Suprapubic skin (tissue), 4 donors: ENCODE measurements around the gene TEX14. TPM values are rescaled to one million over a fixed set of nuclear protein-coding genes. Genes with fewer than 3 reads are reported as not detected.

Source experiments
- DNase-seq, 2 donors: peaks; one replicate each; pipeline ENCODE4 v3.0.0-alpha.2; 2019; ENCODE audit warnings: low spot score in 2 of 2
- H3K27ac ChIP-seq: fragments of 200-600 bp; sonication (generic); one replicate; pipeline ENCODE4 v1.5.1; 2019
- H3K27me3 ChIP-seq: fragments of 200-600 bp; sonication (generic); one replicate; pipeline ENCODE4 v1.5.1; 2019
- H3K36me3 ChIP-seq: fragments of 200-600 bp; sonication (generic); one replicate; pipeline ENCODE4 v1.5.1; 2019
- H3K4me1 ChIP-seq: fragments of 200-600 bp; sonication (generic); one replicate; pipeline ENCODE4 v1.5.1; 2019
- H3K4me3 ChIP-seq: fragments of 200-600 bp; sonication (generic); one replicate; pipeline ENCODE4 v1.5.1; 2019; ENCODE audit warnings: mild to moderate bottlenecking
- H3K9me3 ChIP-seq: fragments of 200-600 bp; sonication (generic); one replicate; pipeline ENCODE4 v1.5.1; 2019
- EP300 ChIP-seq: sonication (generic); formaldehyde crosslinking; IDR thresholded peaks from one replicate; pipeline ENCODE4 v1.6.1; 2017; ENCODE audit warnings: antibody characterized with exemption
- POLR2A ChIP-seq, 2 donors: fragments of 450-650 bp; IDR thresholded peaks; one replicate each; pipeline ENCODE4 v1.6.1; 2017; ENCODE audit warnings: antibody characterized with exemption in 2 of 2, mild to moderate bottlenecking in 2 of 2, moderate library complexity in 2 of 2
- POLR2AphosphoS5 ChIP-seq, 3 donors: sonication (generic); formaldehyde crosslinking; IDR thresholded peaks; one replicate each; pipeline ENCODE4 v1.6.1; 2017; ENCODE audit warnings: antibody characterized with exemption in 3 of 3
- WGBS: methylation state at CpG from one replicate; pipeline ENCODE4 v1.1.5; 2018; 5-methylcytosine and 5-hydroxymethylcytosine counted together
- total RNA-seq, 4 donors: library from RNA; depleted of rRNA; stranded (reverse); fragments of >200 nt; gene quantifications; one replicate each; pipeline ENCODE4 v1.1.0, GENCODE V29; 2016
- TF ChIP-seq, protein P1 (sequence below), 2 donors: fragments of 200-600 bp in 1 of 2; fragments of 450-650 bp in 1 of 2; sonication (generic) in 1 of 2; IDR thresholded peaks; one replicate each; pipeline ENCODE4 v1.5.1; 2016 to 2019; ENCODE audit warnings: antibody characterized with exemption in 2 of 2, mild to moderate bottlenecking in 1 of 2, moderate library complexity in 1 of 2

The TEX14 gene
- total RNA-seq, 4 donors from 2014 or later: 0.15 to 0.34 (median 0.32) TPM; not detected in 1

- Histone ChIP-seq H3K4me3 (no peak overlapping the region), H3K36me3 (peaks cover 13% of the 10 kb centered on the region), H3K9me3 (no peaks in the 10 kb centered on the region), H3K27me3 (no peaks in the 10 kb centered on the region), H3K4me1 (no peaks in the 10 kb centered on the region), H3K27ac (no peak overlapping the region)
- TF ChIP-seq, protein P1, sequence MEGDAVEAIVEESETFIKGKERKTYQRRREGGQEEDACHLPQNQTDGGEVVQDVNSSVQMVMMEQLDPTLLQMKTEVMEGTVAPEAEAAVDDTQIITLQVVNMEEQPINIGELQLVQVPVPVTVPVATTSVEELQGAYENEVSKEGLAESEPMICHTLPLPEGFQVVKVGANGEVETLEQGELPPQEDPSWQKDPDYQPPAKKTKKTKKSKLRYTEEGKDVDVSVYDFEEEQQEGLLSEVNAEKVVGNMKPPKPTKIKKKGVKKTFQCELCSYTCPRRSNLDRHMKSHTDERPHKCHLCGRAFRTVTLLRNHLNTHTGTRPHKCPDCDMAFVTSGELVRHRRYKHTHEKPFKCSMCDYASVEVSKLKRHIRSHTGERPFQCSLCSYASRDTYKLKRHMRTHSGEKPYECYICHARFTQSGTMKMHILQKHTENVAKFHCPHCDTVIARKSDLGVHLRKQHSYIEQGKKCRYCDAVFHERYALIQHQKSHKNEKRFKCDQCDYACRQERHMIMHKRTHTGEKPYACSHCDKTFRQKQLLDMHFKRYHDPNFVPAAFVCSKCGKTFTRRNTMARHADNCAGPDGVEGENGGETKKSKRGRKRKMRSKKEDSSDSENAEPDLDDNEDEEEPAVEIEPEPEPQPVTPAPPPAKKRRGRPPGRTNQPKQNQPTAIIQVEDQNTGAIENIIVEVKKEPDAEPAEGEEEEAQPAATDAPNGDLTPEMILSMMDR (IDR thresholded peaks at IDR 0.05): no peak
- TF ChIP-seq POLR2A (IDR thresholded peaks at IDR 0.05): no peak
- TF ChIP-seq POLR2AphosphoS5 (IDR thresholded peaks at IDR 0.05): no peak
- TF ChIP-seq EP300: no peak
- no peak for DNase-seq
These were observed 39.1 kb upstream of the TEX14 start for GRCh38 chr17:58730937-58731336.

GRCh38 chr17:58728798-58729197 lies 37.0 kb upstream of the TEX14 start:
- Histone ChIP-seq H3K27me3 (no peaks in the 10 kb centered on the region), H3K9me3 (no peaks in the 10 kb centered on the region), H3K4me3 (no peak overlapping the region), H3K36me3 (peaks cover 11% of the 10 kb centered on the region), H3K27ac (no peak overlapping the region), H3K4me1 (no peaks in the 10 kb centered on the region)
- no peak for TF ChIP-seq POLR2A (IDR thresholded peaks at IDR 0.05)
- TF ChIP-seq, protein P1 (IDR thresholded peaks at IDR 0.05): no peak
- TF ChIP-seq EP300: no peak
- TF ChIP-seq POLR2AphosphoS5 (IDR thresholded peaks at IDR 0.05): no peak
- WGBS: 15% methylated on average over 1 of the region's 1 CpG
- DNase-seq: no peak

- WGBS: 100% methylated on average over 2 of the region's 2 CpGs
These were observed 30.9 kb upstream of the TEX14 start for GRCh38 chr17:58722696-58723095.

GRCh38 chr17:58722274-58722673 lies 30.4 kb upstream of the TEX14 start:
- Histone ChIP-seq H3K36me3 (peaks cover 14% of the 10 kb centered on the region), H3K27me3 (no peaks in the 10 kb centered on the region), H3K9me3 (no peaks in the 10 kb centered on the region), H3K4me3 (no peak overlapping the region), H3K4me1 (no peaks in the 10 kb centered on the region), H3K27ac (no peak overlapping the region)
- no peak for DNase-seq
- WGBS: 78% methylated on average over 1 of the region's 1 CpG
- TF ChIP-seq EP300 (no peak), POLR2AphosphoS5 (IDR thresholded peaks at IDR 0.05) (no peak), POLR2A (IDR thresholded peaks at IDR 0.05) (no peak)
- TF ChIP-seq, protein P1 (IDR thresholded peaks at IDR 0.05): no peak

More at GRCh38 chr17:58722696-58723095, 30.9 kb upstream of the TEX14 start:
- Histone ChIP-seq H3K27ac (no peak overlapping the region), H3K4me3 (no peak overlapping the region), H3K9me3 (no peaks in the 10 kb centered on the region), H3K36me3 (peaks cover 14% of the 10 kb centered on the region), H3K4me1 (no peaks in the 10 kb centered on the region), H3K27me3 (no peaks in the 10 kb centered on the region)
- TF ChIP-seq POLR2AphosphoS5 (IDR thresholded peaks at IDR 0.05): no peak
- TF ChIP-seq, protein P1 (IDR thresholded peaks at IDR 0.05): no peak
- DNase-seq: no peak

GRCh38 chr17:58710948-58711552 lies 19.2 kb upstream of the TEX14 start:
- no peak for DNase-seq
- no peak for TF ChIP-seq POLR2AphosphoS5 (IDR thresholded peaks at IDR 0.05)
- TF ChIP-seq EP300: no peak
- no peak for TF ChIP-seq POLR2A (IDR thresholded peaks at IDR 0.05)
- TF ChIP-seq, protein P1 (IDR thresholded peaks at IDR 0.05): peak; percentile 40 to 54
- 53% methylated on average over 4 of the region's 4 CpGs for WGBS

More at GRCh38 chr17:58710948-58711552, 19.2 kb upstream of the TEX14 start:
- Histone ChIP-seq H3K27ac (no peak overlapping the region), H3K27me3 (no peaks in the 10 kb centered on the region), H3K9me3 (no peaks in the 10 kb centered on the region), H3K4me1 (no peaks in the 10 kb centered on the region), H3K4me3 (no peak overlapping the region), H3K36me3 (peaks cover 30% of the 10 kb centered on the region)
